Stimulated activated CD4-positive, alpha-beta T cell treated with anti-CD3 and anti-CD28 coated beads, Interleukin-2, amount 100 ng/mL, for 48 hours (primary cell): ENCODE data around the gene CDH4.

ENCODE experiments used
- DNase-seq, 2 donors: peaks; one replicate each; pipeline ENCODE4 v3.0.0-alpha.2; 2020

Gene CDH4

GRCh38 chr20:61864481-61864880 is 612.4 kb downstream of the CDH4 start:
- DNase-seq = no peak

DNA sequence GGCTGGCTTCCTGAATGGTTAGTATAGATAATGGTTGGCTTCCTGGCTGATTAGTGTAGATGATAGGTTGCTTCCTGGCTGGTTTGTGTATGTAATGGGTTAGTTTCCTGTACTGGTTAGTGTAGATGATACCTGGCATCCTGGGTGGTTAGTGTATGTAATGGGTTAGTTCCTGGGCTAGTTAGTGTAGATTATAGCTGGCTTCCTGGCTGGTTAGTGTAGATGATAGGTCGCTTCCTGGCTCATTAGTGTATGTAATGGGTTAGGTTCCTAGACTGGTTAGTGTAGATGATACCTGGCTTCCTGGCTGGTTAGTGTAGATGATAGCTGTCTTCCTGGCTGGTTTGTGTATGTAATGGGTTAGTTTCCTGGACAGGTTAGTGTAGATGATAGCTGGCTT is 613.3 kb downstream of the CDH4 start:
- DNase-seq = no peak

DNA sequence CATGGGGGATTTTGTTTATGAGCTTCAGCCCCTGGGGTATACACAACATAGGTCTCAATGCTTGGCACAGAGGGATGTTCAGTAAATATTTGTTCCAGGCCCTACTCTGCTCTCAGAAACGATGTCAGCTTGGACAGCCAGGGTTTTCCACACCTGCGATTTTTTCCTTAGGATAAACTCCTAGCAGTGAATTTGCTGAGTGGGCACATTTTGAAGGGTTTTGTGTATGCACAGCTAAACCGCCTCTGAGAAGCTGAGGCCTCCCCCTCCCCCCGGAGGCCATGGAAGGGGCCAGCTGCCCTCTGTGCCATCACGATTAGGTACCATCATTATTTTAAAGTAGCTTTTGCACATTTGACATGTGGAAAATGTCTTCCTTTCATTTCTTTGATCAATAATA is 614.1 kb downstream of the CDH4 start:
- DNase-seq = no peak

DNA sequence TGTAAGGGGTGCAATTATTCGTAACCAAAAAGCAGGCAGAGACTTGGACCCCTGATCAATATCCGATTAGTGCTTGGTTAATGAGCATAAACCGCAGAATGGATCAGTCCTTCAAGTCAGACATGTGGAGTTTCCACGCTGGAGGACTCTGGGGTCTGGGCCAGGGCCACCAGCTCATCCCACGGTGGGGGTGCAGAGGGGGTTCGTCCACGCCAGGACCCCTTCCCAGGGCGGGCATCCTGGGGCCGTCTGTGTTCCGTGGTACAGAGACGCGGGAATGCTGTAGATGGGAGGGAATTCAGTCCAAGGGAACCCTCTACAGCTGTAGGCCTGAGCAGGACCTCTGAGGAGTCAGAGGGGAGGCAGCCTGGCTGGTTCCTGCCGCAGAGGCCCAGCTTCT is 615.9 kb downstream of the CDH4 start:
- DNase-seq = no peak

- no peak for DNase-seq
These were observed 616.5 kb downstream of the CDH4 start for GRCh38 chr20:61868466-61869090.

DNA sequence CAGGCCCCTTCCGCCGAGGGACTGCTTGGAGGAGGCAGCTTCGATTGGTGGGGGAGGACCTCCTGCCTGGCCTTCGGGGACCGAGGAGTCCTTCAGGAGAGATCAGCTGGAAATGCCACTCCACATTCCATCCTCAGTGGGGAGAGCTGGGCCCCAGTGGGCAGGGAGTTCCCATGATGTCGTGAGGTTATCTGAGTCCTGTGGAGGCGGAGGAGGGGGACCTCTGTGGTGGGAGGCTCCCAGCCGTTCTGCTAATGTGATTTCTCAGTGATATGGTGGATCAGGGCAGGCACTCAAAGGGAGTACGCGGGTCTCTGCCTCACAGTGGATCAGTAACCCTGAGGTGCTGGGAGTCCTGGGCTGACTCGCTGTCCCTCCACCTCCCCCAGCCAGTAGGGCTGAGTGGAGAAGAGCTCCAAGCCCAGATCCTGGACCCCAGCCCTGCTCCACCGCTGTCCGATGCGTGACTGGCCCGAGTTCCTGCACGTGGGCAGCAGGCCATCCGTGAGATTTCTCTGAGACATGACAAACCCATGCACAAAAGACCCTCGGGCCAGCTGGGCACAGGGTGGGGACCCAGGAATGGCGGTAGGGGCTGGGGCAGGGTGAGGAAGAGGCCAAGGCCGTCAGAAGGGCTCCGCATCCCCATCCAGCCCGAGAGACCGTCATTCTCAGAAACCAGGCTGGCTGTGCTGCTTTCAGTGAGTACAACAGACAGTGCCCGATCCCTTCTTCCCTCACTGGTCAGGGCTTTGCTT is 617.9 kb downstream of the CDH4 start:
- no peak for DNase-seq

DNA sequence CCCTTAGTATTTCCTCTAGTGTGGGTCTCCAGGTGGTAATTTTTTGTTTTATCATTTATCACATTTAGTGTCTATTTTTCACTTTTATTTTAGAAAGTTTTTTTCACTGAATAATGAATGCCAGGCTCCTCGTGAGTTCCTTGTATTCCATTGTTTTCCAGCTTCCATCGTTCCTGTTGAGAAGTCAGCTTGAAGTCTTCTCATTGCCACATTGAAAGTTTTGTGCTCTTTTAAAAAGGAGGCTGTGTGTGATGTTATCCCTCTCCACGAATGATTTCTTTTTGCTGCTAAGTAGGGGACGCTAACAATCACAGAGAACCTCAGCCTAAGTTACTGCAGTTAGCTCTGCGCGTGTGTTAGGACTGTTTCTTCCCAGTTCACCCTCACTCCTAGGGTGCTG is 619.1 kb downstream of the CDH4 start:
- DNase-seq = no peak

- DNase-seq = no peak
These were observed 619.9 kb downstream of the CDH4 start for GRCh38 chr20:61871913-61872312.

DNA sequence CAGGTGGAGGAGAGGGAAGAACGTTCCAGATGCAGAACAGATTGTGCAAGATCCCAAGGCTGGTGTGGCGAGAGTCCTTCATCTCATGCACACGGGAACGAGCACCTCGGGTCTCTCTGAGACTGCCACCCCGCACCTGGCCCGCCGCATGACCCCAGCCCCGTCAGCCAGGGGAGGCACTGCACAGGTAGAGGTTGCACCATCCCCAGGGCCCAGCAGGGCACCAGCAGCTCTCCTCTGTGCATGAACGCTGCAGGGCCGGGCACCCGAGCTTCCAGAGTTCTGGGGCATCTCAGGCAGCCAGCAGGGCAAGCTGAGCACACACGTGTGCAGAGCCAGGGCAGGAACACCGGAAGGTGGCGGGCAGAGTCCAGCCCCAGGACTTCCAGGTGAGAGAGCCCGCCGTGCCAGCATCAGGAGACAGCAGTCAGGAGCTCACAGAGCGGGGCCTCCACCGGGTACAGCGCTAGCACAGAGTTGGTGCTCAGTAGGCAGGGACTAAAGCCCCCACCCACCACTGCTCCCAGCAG is 620.4 kb downstream of the CDH4 start:
- DNase-seq = no peak

GRCh38 chr20:61873651-61874420 is 621.8 kb downstream of the CDH4 start:
- DNase-seq = no peak

DNA sequence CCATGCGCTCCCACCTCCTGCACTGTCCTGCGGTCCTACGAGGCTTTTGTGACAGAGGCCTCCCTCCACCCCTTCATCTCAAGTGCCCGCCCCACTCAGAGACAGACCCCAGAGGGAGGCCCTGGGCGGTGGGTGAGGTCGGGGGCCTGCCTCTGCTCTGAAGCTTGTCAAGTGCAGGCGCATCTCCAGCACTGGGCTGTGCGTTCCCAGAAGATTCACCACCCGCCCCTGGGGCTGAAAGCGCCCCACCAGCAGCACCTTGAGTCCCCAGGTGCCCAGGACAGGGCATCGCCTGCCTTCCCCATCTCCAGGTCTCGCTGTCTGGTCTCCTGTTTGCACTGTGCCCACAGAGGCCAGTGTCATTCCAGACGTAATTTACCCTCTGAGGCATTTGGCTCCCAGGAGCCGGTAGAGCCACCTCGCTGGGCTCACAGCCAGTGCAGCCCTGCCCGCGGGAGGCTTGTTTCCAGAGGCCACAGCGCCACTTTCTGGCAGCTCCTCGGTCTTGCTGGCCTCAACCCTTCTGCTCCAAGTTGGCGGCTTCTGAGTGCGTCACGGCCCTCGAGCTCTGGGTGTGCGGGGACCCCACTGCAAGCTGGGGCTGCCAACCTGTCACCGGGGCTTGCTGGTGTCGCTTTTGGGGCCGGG is 622.5 kb downstream of the CDH4 start:
- no peak for DNase-seq

DNA sequence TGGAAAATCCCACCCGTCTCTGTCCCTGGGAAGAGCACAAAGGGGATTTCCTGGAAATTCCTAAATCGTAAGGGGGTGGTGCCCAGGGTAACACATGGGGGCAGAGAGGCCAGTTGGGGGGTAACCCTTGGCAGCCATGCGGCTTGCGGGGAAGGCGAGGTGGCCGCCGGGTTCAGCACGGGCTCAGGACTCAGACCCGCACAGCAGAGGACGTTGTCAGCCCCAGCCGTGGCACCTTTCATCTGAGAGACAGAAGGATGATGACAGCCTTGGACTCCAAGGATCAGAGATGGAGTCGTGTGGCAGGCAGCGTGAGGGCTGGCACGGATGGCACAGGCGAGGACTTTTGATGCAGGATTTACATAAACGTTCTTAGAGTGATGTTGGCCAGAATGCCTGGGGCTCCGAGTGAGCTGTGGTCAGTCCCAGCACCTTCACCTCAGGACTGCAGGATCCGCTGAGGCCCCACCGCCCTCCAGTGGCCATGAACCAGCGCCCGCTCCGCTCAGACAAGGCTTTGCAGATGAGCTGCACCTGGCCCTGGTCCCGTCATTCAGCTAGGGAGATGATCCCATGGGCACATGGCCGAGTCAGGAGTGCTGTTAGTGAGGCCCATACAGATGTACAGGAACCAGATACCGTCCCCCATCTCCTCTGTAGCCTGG is 623.3 kb downstream of the CDH4 start:
- DNase-seq = no peak

- DNase-seq = no peak
These were observed 623.9 kb downstream of the CDH4 start for GRCh38 chr20:61875996-61876395.

- no peak for DNase-seq
These were observed 625.1 kb downstream of the CDH4 start for GRCh38 chr20:61876952-61877728.

DNA sequence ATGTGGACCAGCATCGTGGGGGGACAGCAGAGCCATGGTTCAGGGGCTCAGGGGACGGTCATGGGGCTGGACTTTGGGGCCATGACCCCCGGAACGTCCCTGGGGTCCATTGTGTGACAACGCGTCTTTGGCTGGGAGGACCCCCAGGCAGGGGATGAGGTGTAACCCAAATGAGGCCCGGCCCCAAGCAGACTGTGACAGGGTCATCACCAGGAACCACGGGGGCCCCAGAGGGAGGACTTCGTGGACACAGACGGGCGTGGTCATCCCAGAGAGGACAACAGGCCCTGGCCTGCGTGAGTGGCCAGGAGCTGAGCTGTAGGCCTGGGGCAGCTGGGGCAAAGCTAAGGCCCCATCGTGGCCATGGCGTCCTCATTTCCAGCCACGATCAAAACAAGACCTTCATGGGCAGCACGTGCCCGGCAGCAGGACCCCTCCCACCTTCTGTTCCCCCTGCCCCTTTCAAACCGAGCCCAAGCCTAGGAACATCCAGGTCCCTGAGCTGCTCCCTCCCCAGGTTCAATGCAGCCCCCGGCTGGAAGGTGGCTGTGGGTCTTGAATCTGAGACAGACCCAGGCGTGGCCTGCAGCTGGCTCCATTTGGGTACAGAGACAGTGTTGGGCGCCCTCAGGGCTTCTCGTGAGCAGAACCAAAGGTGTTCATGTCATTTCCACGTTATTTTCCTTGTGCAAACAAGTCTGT is 625.9 kb downstream of the CDH4 start:
- no peak for DNase-seq

DNA sequence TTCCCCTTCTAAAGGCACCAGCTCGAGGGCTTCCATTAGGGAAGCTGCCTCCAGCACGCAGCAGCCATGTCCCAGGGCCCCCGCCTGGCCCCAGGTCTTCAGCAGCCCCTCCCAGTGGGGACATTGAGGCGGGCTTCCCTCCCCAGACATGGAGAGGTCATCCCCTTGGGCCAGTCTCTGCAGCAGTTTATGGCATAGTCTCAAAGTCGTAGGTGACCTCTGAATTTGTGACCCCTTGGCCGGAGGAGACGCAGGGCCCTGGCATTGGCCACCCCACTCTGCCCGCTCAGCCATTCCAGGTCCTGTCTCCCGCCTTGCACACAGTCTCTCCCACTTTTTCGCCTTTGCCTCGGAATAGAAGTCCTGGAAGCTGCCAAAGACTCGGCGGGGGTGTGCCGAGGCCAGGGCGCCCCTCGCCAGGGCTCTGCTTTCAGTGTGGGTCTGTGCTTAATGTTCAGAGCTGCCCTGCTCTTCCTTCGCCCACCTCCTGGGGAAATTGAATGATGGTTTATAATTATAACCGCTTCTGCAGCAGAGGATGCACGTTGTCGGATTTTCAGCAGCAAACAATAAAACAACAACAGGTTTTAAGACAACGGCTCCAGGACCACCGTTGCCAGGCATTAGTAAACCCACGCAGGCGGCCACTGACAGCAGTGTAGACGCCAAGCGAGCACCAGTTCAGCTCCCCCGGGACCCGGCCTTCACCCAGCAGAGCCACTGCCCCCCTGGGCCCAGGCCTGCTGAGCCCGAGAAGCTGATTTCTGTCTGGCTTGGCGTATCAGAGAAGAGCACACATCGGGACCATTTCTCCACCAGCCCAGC is 626.6 kb downstream of the CDH4 start:
- no peak for DNase-seq

- no peak for DNase-seq
These were observed 627.2 kb downstream of the CDH4 start for GRCh38 chr20:61879303-61879620.

GRCh38 chr20:61879694-61880093 is 627.6 kb downstream of the CDH4 start:
- no peak for DNase-seq

DNA sequence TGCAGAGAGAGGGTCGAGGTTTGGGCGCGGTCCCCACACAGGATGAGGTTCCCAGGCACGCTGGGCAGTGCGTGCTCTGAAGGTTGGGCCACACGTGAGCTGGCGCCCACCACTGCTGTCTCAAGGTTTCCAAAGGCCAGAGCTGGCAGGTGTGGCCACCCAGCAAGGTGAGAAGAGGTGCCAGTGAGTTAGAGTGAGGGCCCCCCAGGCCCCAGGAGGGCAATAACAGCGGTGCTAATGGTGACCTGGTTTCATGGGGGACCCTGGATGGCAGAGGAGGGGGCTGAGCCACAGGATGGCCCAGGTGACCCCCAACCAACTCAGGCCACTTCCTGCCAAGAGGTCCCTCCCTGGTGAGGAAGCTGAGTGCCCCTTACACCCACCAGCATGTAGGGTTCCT is 628.6 kb downstream of the CDH4 start:
- DNase-seq = no peak

DNA sequence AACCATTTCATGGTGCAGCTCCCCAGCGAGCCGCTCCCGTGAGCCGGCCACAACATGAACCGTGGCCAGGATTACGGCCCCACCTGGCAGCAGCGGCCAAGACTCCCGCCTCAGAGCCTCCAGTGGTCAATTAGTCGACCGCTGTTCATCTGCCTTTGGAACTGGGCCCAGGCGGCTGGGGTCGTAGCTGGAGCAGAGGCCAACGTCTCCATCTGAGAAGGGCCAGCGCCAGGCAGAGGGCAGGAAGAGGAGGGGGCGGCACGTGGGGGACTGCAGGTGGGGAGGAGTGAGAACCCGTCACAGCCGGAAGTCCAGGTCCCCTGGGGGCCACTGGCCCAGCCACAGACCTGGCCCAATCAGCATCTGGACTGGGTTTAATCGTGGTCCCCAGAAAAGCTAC is 629.4 kb downstream of the CDH4 start:
- no peak for DNase-seq

DNA sequence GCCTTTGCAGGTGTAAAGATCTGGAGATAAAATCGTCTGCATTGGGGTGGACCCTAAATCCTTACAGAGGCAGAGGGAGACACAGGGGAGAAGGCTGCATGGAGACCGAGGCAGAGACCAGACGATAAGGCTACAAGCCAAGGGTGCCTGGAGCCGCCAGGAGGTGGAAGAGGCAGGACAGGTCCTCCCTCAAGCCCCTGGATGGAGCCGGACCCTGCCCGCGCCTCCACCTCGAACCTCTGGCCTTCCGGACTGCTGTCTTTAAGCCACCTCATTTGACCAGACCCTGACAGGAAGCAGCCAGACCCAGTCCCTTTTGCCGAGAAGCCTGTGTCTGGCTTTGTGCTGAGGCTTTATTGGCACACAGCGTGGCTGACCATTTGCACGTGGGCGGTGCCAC is 629.8 kb downstream of the CDH4 start:
- no peak for DNase-seq
